ENCODE data around the gene ADAMTSL1.
A peak's percentile ranks its signal among the peaks of the same experiment; 100 is the strongest.

Gene ADAMTSL1

DNA sequence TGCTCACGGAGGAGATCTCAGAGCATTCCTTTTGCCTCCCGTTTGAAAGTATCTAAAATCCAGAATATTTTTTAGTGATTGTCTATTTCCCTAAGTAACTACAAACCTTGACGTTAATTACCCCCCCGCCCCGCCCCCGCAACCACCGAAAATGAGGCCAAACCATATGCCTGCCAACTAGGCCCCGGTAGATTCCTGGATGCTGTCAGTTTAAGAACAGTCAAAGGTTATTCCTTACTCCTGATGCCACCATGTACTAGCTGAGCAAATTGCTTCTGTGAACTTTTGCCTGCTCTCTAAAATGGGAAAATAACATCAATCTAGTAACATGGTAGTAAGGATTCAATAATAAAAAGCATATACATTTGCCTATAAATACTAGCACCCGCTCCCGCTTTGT, 314.3 kb downstream of the ADAMTSL1 start:
- no peak for DNase-seq

DNA sequence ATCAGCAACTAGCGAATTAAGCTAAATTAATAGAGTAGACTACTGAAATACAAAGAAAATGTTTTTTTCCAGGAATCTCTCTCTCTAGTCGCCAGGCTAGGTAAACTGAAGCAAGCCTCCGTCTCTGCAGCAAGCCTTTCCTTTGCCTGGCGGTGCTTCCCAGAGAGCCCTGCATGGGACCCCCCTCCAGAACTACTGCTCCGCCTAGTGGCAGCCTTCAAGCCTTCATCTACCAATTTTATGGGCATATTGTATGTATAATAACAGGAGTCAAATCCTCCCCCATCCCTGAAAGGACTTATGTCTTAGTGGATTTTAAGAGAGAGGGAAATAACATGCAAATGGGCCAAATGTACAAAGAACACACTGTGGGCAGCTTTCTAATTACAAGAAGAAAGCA, 317.1 kb downstream of the ADAMTSL1 start:
- no peak for DNase-seq

DNA sequence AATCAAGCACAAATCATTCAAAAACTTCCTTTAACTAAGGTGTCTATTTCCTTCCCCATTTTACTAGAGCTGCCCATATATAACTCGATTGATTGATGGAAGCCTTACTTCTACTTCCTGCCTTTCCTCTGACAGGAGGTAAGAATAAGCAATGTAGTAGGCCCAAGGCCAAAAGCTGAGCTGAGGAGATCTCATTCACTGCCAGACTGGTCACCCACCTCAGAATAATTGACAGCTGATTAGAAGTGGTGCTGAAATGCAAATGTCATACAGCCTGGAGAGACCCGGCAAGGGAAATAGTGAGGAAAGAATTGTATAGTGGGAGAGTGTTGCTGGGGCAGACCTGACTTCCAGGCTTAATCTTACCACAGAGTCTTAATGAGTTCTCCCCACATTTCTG, 319.2 kb downstream of the ADAMTSL1 start:
- no peak for DNase-seq

DNA sequence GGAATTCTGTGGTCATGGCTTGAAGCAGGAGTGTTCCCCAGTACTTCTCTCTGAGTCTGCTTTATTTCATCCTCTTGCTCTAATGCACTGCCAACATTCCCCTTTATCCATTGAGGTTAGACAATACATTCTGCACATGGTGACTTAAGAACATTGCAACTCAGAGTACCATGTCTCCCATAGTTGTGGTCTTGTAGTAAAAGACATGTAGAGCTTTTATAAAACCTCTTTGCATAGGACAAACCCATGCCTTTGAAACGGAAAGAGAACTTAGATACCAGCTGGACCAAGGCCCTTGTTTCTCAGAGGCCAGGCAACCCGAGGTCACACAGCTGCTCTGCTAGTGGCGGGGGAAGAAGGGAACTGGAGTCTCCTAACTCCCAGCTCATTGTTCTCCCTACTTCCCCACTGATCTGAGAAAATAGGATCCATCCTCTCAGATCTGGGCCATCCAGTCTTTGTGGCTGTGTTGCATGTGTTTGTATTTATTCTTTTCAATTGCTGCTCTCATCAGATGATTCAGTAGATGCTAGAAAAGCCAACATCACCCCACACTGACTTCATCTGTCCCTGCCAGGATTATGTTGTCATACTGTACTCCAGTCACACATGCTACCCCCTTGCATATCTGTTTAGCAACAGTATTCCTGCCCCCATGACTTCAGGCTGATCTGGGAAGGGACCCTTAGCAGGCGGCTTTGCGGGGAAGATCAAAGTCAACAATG, 322.2 kb downstream of the ADAMTSL1 start:
- DNase-seq, result no peak

DNA sequence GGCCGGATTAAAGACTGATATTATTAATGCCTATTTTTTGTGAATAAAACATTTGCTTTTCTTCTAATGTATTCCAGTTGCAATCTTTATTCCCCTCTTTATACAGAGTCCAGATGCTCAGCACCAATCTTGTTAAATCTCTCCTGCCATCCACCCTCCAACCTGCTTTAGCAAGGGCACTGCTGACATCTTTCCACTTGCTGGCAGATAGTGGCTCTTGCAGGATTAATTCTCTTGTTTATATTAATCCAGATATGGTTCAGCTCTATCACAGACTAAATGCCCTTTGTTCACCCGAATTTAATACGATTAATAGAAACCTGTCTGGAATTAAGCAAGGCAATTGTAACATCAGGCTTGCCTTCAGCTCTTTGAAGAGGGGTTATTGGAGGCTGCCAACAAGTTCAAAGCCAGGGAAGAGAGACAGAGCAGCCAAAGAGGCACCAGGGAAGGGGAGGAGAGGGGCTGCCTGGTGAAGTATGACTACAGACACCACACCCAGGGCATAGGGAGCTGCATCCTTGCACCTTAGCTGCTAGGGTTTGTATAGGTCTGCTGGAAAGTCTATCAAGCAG, 322.8 kb downstream of the ADAMTSL1 start:
- DNase-seq, result no peak

DNA sequence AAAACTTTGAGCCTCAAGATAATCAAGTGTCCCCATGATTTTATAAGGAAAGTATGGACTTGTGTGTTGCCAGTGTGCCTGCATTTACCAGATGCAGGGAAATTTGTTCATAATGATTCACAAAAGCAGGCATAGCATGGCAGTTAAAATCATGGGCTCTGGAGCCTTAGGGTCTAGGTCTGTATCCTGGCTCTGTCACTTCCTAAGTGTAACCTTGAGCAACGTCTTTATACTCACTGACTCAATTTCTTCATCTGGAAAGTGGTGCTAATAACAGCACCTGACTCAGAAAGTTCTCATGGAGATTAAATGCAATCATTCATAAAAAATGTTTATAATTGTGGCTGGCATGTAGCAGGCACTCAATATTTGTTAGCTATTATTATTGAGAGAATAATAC, 324.2 kb downstream of the ADAMTSL1 start:
- DNase-seq, result no peak

DNA sequence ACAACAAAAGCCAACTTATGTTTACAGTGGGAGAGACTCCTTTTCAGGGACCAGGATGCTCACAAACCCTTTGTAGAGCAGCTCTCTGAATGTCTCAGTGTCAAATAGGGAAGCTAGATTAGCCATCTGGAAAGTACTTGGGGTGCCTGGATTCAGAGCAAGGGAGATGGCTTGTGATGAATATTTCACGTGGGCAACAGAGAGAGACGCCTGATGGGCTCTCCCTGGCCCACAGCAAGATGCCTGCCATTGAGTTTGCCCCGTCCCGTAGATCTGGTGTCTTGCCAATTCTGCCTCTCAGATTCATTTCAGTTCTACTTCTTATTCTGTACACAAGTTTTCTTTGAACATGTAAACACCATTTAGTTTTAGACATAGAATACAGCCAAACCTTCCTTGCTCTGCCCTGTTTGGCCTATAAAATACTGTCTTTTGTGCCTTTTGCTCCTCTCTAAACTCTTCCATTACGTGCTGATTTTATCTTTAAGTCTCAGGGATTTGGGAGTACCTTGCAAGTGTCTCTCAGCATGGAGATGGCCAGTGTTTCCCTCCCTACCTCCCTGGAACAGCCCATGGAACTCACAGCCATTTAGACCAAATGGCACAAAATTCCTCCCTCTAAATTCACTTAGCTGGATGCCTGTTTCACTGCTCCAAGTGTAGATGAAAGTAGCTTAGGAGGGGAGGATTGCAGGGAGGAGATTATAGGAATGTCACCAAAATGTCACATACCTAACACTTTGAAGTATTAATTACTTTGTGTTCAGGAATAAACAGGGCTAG, 324.7 kb downstream of the ADAMTSL1 start:
- no peak for DNase-seq

DNA sequence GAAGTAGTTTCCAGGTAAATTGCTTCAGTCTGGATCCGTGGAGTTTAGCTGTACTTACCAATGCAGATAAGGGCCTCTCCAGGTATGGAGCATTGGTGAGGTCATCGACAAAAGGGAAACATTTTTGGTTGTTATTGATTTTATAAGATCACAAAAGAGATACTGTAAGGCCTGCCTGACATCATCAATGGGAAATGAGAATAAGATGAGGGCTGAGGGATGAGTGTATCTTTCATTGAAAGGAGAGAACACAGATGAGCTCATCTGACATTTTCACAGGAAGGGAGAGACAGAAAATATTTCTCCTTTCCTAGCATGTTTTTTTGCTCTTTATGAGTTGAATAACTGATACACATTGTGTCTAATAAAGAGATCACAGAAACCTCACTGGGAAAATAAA, 325.5 kb downstream of the ADAMTSL1 start:
- DNase-seq, result no peak

DNA sequence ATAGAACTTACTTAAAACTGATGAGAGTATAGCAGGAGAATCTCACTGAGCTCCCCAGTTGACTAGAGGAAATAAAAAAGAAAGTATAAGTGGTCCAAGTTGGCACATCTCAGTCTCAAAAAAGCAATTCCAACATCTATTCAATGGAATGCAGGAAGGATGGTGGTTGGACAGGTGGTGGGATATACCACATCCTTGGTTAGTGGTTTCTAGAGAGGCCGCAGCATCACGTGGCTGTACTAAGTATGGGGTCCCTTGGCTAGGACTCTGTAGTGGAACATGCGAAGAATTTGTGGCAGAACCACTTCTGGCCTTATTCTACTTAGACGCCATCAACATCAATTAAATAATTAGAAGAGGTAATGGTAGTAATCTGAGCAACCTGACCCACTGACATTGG, 326.6 kb downstream of the ADAMTSL1 start:
- no peak for DNase-seq

DNA sequence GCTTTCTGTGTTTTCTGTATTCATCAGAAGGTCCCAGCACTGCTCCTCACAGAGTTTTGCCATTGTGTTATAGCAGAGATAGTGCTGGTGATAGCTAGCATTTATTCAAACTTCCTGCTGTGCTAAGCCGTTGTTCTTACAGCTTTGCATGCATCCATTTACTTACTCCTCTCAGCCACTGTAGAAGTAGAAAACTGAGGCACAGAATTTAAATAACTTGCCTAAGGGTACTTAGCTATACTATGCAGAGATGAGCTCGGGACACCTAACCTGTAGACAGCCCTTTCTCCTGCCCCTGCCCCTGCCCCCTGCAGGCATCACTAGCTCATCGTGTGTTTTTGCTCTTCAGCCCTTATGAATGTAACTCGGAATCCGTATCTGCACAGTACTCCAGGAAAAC, 331.4 kb downstream of the ADAMTSL1 start:
- no peak for DNase-seq

DNA sequence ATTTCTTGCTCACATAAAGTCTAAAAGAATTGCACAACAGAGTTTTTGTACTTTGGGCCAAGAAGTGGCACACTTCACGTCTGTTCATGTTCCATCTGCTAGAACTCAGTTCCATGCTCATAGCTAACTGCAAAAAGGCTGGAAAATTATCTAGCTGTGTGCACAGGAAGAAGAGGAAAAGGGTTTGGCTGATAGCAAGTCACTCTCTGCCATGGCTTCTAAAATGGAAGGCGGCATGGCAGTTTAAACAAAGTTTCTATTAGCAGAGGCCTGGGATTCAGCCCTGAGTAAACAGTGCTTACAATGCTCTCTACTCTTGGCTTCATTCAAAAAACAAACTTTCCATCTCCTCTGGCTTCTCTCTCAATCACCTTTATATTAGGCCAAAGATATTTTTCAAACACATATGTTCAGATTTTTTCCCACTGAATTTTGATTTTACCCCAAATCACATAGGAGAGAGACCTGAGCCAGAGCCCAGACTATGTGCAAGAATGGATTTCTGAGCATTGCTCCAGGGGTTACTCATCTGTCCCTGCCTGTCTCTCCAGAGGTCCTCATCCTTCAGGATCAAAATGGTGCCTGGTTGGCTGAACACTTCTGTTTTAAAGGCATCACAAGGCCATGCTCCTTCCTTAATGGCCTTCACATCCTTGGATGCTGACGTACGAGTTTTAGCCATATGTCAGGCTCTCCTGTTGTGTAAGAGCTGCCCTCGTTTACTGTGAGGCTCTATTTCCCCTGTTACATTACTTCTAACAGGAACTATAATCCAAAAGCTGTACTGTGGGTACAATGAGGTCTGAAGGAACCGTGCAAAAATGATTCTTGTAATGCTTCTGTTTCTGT, 332.5 kb downstream of the ADAMTSL1 start:
- peak; percentile 38 for DNase-seq

DNA sequence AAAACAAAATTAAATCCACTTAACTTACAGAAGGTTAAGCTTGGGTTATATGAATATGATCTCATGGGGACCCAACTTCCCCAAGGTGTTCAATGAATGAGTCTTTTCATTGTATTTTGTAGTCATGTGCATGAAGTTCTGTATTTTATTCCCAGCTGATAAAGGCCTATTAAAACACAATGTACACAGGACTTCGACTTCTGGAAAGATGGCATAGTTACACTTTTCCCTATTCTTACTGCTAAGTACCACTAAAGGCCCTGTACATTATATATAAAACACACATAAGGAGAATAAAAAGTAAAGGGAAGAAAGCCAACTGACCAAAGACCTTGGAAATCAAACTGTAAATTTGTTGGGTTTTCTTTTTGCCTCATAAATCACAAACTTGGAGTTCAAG, 336.6 kb downstream of the ADAMTSL1 start:
- DNase-seq, result no peak

DNA sequence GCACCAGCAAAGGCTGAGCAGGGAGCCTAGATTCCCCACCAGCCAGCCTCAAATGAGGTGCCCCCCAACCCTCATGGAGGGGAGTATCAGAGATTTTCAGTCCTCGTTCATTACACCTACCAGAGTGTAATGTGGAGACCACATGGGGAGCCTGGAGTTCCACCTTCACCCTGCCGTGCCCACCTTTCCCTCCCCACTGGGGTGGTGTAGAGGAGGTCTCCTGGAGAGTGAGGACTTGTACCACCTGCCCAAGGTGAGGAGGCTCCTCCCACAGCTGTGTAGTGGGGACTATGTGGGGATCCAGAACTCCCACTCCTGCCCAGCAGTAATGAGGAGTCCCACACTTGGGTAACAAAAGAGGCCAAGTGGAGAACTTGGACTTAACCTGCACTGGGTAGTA, 337.2 kb downstream of the ADAMTSL1 start:
- no peak for DNase-seq

DNA sequence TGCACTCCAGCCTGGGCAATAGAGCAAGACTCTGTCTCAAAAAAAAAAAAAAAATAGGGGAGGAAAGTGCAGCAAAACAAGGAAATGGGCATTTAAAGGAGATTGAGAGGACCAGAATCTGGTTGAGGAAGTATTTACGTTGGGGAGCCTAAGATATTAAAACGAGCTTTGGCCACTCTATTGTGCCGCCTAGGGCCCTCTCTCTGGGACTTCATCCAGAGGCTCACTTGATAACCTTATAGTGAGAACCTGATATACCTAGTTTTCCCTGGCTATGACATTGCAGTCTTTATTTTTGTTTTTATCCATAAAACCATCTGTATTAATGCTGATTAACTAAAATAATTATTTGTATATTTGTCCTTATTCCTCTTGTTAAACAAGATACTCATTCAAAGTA, 345.5 kb downstream of the ADAMTSL1 start:
- DNase-seq, result no peak

DNA sequence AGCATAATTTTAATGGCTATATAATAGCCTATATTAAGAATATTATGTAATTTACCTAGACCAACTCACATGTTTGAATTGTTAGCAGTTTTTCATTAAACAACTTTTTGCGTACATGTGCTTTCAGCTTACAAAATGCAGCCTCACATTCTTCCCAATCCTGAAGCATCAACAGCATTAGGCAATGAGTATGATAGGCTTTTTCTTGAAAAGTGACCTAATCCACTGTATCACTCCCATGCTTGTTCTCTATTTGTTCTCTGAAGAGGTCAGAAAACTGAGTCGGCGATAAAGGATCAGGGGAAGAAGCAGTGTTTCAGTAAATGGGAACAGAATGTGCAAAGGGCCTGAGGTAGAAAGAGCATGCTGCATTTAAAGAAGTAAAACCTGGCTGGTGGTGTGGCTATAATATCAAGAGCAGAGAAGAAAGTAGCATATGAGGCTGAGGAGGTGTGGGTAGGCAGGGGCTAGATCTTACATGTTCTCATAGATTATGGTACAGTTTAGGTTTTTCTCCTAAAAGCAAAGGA, 346.7 kb downstream of the ADAMTSL1 start:
- no peak for DNase-seq

DNA sequence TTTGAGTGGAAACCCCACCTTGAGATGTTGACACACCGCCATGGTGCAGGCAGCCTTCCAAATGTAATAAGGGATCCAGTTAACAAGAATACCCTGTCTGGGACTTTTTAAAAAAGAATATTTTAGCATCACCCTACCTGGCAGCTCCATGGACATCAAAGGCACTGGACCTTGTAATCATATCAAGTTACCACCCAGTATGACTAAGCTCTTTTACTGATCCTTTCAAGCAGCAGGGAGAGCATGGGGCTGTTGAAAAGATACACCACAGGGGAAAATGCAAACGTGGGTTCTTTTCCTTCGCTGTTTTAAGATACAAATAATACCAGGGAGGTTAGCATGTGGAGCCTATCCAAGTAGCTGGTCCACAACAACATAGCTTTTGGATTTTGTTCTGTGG, 347.8 kb downstream of the ADAMTSL1 start:
- DNase-seq, result peak; percentile 17

DNA sequence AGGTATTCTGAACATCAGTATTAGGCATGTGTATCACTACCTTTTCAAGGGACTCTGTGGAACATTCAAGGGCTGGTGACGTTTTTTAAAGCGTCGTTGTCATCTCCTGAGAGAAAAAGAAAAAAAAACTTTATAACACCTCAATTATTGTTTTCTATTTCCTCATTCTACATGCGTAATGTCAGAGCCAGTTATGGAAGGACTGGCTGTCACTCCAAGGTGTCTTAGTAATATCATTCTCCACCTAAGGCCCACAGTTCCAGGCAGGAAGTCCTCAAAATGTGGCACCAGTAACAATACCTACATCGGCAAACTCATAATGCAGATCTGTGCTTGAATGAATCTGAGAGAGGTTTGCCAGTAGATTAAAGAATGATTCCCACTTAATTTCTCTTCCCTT, 348.9 kb downstream of the ADAMTSL1 start:
- no peak for DNase-seq

DNA sequence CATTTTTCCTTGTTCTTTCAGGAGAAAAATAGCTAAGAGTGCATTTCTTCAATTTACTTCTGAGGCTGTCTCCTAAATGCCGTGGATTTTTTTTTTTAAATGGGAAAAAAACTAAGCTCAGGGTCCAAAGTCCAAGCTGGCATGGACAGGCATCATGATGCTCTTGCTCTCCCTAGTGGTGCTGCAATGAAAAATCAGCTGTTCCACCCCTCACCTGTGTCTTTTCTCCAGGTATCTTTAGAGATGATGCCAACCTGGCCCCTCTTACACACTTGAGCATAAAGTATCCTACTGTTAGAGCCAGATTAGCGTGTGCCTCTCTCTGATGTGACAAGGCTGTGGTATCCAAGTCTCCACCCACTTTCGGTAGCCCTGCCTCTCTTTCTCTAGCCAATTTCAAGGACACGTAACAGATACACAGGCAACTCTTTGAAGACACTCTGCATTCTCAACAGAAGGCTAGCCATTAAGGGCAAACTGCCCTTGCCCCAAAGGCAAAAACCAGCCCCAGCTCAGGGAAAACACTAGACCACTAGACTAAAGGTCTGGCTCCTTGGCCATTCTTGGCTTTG, 350.2 kb downstream of the ADAMTSL1 start:
- peak; percentile 42 for DNase-seq

DNA sequence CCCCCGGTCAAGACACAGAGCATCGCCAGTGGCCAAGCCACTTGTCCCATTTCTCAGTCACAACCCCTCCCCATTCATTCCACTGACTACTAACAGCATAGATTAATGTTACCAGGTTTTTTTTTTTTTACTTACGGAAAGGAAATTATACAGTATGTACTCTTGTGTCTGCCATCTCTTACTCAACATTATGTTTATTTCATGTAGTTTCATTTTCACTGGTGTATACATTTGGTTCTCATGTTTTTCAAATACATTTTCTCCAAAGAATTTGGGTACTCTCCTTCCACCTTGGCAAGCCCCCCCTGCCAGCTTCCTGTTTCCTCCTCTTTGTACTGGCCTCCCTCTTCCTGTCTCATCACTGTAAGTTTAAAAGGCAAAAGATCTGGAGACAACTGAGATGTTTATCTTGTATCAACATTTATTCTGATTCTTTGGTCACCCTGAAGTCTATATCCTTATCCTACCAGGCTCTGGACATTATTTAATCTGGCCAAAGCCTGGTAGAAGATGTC, 351.8 kb downstream of the ADAMTSL1 start:
- no peak for DNase-seq

DNA sequence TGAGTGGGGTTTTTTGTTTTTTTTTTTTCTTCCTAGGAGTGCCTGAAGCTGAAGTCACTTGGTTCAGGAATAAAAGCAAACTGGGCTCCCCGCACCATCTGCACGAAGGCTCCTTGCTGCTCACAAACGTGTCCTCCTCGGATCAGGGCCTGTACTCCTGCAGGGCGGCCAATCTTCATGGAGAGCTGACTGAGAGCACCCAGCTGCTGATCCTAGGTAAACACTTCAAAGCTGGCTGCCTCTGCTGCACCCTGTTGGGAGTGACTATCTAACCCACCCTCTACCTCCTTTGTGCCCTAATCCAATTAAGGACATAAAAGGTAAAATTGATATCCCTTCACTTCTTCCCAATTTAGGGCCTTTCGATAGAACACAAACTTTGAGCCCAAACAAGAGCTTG, 352.3 kb downstream of the ADAMTSL1 start:
- DNase-seq, result no peak

DNA sequence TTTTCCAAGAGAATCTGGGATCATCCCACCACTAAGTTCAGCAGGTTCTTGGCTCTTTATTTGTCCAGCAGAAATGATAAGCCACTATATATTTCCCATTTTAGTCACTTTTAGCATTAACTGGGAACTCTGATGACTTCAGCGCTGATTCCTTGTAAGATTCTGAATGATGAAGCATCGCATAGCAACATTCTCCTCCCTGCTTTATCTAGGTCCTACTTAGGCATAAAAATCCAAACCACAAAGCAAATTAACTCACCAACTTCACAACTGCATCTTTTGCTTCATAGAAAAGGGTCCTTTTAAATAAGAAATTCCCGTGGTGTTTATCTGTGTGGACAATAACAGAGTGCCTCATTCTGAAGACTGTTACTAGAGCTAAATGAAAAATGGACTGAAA, 355.1 kb downstream of the ADAMTSL1 start:
- no peak for DNase-seq

DNA sequence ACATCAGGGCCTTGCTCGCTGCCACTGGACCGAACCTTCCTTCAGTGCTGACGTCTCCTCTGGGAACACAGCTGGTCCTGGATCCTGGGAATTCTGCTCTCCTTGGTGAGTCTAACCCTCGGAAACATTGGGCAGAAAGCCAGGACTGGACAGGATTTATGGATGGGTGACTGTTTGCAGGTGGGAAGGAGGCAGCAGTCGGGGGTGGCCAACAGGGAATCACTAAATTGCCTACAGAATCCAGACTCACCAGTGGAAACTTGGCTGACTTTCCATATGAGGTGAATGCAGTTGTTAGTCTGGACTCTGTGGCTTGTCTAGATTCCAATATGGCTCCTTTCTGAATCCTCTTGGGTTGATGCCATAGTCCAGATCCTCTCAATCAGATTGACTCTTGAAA, 355.9 kb downstream of the ADAMTSL1 start:
- DNase-seq, result no peak

Data from NCI-H748 treated with DMSO at 0.1 percent for 48 hours (cell line).